ENCODE results near the gene CHD3.
"Not testable (repeated sequence)": the region's sequence is repeated elsewhere in the genome, so short reads cannot be mapped to it uniquely, and the experiment has no call there.

The CHD3 gene

DNA sequence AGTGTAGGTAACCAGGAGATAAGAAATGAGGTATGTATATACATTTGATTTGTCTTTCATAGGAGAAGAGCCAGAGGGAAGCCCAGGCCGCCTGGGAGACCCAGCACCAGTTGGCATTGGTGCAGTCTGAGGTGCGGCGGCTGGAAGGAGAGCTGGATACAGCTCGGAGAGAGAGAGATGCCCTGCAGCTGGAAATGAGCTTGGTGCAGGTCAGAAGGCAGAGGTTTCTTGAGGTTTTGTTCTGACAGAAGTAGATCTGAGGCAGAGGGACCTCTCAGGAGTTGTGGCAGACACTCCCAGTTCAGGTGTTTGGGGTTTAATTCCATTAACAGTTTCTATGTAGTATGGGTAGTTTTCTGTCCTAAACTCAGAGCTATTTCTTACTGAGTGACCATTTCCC, 51.4 kb downstream of the CHD3 start:
- DNase-seq: no peak

DNA sequence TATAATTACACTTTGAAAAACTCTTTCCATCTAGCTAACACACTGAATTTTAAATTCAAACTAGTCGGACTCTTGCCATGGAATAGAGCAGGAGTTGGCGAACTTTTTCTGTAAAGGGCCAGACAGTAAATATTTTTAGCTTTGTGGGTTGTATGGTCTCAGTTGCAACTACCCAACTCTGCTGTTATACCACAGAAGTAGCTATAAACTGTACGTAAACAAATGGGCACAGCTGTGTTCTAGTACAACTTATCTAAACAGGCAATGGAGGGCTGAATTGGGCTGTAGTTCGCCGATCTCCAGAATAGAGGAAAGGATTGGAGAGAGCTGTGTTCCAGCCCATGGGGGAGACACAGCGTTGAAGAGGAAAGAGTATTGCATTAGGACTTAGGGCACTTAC, 52.2 kb downstream of the CHD3 start:
- DNase-seq: no peak

DNA sequence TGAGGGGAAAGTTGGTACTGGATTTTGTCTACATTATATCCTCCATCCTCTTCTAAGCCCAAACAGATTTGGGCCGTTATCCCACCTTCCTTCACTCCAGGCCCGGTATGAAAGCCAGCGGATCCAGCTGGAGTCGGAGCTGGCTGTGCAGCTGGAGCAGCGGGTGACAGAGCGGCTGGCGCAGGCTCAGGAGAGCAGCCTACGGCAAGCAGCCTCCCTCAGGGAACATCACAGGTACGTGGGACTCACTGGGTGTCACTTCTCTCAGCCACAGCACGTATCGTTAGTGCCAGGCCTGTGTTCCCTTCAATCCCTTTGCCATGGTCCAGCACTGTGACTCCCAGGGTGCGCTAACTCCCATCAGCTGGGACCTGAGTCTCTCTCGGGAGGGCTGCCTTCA, 54.7 kb downstream of the CHD3 start:
- DNase-seq: no peak

DNA sequence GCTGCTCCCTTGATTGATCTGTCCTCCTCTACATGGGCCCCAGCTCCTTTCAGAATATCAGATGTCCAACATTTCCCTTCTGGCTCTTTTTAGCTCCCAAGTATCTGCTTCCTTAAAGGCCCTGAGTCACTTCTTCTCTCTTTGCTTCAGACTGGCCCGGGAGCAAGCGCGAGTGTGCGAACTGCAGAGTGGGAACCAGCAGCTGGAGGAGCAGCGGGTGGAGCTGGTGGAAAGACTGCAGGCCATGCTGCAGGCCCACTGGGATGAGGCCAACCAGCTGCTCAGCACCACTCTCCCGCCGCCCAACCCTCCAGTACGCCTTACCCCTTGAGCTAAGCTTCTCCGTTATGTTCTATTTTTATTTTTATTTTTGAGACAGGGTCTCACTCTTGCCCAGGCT, 55.7 kb downstream of the CHD3 start:
- no peak for DNase-seq

DNA sequence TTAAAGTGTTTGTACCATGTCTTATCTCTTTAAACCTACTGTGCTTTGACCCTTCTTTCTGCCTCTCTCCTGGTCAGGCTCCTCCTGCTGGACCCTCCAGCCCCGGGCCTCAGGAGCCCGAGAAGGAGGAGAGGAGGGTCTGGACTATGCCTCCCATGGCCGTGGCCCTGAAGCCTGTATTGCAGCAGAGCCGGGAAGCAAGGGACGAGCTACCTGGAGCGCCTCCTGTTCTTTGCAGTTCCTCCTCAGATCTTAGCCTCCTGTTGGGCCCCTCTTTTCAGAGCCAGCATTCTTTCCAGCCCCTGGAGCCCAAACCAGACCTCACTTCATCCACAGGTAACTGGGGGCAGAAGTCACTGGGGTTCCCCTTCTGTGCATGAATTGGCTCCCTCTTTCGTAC, 57.1 kb downstream of the CHD3 start:
- no peak for DNase-seq

DNA sequence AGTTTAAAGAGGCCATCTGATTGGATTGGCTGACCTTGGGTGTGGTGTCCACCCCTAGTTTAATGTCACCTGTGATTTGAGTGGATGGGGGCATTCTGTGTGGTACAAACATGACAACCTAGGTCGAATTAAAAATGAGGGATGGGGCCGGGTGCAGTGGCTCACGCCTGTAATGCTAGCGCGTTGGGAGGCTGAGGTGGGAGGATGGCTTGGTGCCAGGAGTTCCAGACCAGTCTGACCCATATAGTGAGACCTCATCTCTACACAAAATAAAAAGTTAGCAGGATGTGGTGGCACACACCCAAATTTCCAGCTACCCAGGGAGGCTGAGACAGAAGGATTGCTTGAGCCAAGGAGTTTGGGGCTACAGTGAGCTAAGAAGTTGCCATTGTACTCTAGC, 57.9 kb downstream of the CHD3 start:
- no peak for DNase-seq

DNA sequence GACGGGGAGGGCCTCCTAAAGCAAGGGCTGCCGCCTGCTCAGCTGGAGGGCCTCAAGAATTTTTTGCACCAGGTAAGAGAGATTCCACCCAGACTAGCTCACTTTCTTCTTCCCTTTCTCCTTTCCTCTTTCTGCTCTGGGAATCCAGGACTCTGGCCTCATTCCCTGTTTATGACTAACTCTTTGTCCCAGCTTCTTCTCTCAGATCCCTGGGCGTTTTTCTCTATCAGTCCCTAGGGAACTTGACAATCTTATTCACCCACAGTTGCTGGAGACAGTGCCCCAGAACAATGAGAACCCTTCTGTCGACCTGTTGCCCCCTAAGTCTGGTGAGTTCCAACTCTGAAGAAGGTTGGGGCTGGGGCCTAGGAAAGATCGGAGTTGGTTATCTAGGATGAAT, 59.1 kb downstream of the CHD3 start:
- no peak for DNase-seq

DNA sequence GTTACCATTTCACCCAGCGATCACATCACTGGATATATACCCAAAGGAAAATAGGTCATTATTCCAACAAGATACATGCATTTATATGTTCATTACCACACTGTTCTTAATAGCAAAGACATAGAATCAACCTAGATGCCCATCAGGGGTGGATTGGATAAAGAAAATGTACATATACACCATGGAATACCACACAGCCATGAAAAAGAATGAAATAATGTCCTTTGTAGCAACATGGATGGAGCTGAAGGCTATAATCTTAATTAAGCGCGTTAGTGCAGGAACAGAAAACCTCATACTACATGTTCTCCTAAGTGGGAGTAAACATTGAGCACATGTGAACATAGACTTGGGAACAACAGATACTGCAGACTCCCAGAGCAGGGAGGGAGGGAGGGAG, 62.0 kb downstream of the CHD3 start:
- no peak for DNase-seq

DNA sequence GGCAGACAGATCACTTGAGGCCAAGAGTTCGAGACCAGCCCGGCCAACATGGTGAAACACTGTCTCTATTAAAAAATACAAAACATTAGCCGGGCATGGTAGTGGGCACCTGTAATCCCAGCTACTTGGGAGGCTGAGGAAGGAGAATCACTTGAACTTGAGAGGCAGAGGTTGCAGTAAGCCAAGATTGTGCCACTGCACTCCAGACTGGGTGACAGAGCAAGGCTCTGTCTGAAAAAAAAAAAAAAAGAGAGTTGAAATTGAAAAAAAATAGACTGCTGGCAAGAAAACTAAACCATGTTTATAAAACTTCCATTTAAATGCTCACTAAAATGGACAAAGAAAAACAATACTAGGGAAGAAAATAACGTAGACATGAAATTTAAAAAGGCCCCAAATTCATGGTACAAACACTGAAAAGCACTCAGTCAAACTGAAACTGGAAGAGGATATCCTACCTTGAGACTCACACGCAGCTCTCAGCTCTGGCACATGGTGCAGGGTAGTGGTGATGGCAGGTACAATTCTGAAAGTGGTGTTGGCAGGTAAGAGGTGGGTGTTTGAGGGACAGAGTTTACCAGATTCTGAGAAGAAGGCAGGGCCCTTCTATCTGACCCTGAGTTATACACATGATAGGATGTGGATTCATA, 62.7 kb downstream of the CHD3 start:
- DNase-seq: no peak

DNA sequence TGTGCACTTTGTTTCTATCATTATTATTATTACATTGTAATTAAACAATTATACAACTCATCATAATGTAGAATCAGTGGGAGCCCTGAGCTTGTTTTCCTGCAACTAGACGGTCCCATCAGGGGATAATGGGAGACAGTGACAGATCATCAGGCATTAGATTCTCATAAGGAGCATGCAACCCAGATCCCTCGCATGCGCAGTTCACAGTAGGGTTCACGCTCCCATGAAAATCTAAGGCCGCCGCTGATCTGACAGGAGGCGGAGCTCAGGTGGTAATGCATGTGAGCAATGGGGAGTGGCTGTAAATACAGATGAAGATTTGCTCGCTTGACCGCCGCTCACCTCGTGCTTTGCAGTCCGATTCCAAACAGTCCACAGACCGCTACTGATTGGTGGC, 64.7 kb downstream of the CHD3 start:
- DNase-seq: not testable (repeated sequence)

DNA sequence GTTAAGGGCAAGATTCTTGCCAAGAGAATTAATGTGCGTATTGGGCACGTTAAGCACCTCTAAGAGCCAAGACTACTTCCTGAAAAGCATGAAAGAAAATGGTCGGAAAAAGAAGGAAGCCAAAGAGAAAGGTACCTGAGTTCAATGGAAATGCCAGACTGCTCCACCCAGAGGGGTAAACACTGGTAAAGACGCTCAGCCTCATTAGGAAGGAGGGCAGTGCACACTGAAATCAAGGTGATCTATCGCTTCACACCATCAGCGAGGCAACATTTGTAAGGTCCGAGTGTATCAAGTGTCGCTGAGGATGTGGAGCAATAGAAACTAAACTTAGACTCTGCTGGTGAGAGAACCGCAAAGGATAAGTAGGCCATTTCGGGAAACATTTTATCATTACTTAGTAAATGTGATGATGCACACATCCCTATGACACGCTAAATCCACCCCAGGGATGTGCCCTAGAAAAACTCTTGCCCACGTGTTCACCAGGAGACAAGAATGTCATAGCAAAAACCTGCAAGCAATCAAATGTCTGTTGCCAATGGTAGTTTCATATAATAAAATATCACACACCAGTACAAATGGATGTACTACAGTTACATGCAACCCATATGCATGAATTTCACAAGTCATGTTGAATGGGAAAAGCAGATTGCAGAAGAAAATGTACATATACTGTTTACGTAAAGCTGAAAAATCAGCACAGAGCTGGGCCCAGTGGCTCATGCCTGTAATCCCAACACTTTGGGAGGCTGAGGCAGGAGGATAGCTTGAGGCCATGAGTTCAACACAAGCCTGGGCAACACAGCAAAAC, 67.0 kb downstream of the CHD3 start:
- DNase-seq: peak; percentile 20

DNA sequence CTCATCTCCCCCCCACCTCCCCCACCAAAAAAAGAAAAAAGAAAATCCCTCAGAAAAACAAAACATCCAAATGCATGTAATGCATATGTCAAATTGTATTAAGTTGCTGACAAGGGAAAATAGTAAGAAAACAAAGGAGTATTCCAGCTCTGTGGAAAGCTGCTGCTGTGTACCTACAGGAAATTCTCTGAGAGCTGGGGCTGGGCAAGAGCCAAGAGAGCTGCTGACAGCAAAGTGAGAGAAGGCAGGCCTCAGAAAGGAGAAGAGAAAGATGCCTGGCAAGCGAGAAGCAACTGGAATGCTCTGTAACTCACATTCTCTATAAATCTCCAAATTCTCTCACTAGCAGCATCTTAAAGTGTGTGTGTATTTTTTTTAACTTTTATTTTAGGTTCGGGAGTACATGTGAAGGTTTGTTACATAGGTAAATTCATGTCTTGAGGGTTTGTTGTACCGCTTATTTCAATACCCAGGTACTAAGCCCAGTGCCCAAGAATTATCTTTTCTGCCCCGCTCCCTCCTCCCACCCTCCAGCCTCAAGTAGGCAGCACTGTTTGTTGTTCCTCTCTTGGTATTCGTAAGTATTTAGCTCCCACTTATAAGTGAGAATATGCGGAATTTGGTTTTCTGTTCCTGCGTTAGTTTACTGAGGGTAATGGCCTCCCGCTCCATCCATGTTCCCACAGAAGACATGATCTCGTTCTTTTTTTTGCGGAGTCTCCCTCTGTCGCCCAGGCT, 67.8 kb downstream of the CHD3 start:
- DNase-seq: peak; percentile 65

DNA sequence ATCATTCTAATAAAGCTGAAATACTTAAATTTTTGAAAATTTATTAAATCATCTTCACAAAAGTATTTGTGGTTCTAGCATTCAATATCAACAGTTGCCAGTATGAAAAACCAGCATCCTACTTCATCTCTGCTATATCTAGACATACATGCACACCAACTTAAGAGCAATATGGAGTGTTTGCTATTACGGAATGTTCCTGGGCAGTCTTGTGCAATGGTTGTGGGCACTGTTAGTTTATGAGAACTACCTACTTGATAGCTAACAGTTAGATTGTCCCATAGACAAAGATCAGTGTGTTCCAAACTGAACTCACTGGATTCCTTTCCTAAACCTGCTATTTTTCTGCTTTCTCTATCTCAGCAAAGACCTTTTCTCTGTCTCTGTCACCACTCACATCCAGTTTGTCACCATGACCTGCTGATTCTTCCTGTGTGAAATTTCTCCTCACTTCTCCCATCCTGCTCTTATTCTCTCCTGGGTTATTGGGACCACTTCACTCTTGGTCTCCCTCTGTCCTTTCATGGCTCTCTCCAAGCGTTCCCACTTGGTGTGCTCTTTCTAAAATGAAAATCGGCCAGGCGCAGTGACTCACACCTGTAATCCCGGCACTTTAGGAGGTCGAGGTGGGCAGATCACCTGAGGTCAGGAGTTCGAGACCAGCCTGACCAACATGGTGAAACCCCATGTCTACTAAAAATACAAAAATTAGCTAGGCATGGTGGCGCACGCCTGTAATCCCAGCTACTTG, 71.1 kb downstream of the CHD3 start:
- no peak for DNase-seq

DNA sequence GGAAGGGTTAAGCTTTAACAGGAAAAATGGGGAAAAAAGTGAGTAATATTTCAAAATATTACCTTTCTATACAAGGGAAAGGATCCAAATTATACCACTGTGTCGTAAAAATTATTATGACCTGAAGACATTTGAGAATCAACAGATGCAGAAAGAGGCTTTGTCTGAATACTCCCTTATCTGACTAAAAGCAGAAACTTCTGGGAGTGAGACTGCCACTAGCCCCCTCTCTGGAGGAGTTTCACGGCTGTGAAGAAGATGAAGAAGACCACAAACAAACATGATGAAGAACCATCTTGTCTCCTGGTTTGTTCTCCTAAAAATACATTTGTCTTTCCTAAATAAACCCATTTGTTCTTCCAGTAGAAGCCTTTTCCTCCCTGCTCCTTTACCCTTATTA, 72.8 kb downstream of the CHD3 start:
- DNase-seq: no peak

All from fibroblast of upper back skin (primary cell).